22Rv1 (cell line): ENCODE results near the gene CACNA1E.

Source experiments
- H3K27ac ChIP-seq: fragments of 450-650 bp; 2 replicates; pipeline ENCODE4 v1.5.1; 2017
- ZFX ChIP-seq: fragments of 450-650 bp; IDR thresholded peaks from 2 replicates; pipeline ENCODE4 v1.6.1; 2017; ENCODE audit warnings: antibody characterized with exemption, borderline replicate concordance
- TF ChIP-seq, protein P1 (sequence below): fragments of 450-650 bp; IDR thresholded peaks from 2 replicates; pipeline ENCODE4 v1.5.1; 2017; ENCODE audit warnings: mild to moderate bottlenecking

The CACNA1E gene

DNA sequence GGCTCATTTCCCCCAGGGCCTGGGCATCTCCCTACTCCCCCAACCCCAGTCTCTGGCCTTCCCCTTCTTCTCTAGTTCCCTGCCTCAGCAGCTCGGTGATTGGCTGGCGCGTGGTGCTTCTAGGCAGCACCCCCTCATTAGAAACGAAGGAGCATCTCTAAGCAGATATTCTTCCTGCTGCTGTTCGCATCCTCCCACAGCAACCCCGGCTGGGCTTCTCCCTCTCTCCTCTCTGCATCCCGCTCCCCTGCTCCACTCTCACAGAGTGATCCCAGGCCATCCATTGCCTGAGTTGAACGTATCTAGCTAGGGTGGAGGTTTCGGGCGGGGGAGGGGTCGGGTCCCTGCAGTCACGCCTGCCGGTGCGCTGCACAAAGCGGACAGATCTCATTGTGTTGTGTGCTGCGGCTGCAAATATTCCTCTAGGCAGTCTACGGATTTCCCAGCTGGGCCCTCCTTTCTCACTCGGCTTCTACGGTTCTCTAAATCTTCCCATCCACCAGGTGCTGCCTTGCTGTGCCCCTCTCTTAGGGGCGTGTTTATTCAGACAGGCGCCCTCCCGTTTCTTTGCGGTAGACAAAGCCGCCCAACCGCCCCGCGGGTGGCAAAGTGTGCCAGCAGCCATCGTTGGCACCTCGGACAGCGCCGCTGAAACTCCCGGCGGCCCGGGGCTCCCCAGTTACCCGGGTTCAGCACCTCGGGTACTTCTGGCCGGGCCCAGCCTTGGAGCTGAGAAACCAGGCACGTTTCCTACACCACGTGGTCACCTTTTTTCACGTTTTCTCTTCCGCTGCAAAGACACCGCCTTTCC lies 2.2 kb downstream of the CACNA1E start:
- no peak for TF ChIP-seq ZFX
- TF ChIP-seq, protein P1, sequence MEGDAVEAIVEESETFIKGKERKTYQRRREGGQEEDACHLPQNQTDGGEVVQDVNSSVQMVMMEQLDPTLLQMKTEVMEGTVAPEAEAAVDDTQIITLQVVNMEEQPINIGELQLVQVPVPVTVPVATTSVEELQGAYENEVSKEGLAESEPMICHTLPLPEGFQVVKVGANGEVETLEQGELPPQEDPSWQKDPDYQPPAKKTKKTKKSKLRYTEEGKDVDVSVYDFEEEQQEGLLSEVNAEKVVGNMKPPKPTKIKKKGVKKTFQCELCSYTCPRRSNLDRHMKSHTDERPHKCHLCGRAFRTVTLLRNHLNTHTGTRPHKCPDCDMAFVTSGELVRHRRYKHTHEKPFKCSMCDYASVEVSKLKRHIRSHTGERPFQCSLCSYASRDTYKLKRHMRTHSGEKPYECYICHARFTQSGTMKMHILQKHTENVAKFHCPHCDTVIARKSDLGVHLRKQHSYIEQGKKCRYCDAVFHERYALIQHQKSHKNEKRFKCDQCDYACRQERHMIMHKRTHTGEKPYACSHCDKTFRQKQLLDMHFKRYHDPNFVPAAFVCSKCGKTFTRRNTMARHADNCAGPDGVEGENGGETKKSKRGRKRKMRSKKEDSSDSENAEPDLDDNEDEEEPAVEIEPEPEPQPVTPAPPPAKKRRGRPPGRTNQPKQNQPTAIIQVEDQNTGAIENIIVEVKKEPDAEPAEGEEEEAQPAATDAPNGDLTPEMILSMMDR: peak; percentile 15; the same call in 1 of the 2 replicates

DNA sequence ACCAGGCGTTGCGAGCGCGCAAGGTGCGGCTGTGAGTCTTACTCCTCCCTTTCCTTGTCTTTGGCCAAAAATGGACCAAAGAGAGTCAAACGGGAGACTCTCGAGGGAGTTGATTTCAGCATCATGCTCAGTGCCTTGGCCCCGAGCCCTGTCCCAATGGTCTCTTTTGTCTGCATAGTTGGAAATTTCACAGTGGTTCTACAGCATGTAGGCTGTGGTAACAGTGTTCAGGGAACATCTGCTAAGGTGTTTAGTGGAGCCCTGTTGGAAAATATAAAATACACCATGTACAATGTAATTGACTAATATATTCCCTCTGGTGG lies 2.7 kb downstream of the CACNA1E start:
- no peak for TF ChIP-seq ZFX
- TF ChIP-seq, protein P1: no peak; the same call in 1 of the 2 replicates
- H3K27ac ChIP-seq: no peak overlapping the region

More for the DNA sequence above, 2.2 kb downstream of the CACNA1E start:
- H3K27ac ChIP-seq: no peak overlapping the region

- H3K27ac ChIP-seq: no peak overlapping the region
- TF ChIP-seq ZFX: no peak
- TF ChIP-seq, protein P1: no peak
These were observed 5.5 kb downstream of the CACNA1E start for GRCh38 chr1:181488866-181489265.

GRCh38 chr1:181490276-181490675 lies 7.0 kb downstream of the CACNA1E start:
- no peak overlapping the region for H3K27ac ChIP-seq
- TF ChIP-seq ZFX: no peak
- TF ChIP-seq, protein P1: no peak

DNA sequence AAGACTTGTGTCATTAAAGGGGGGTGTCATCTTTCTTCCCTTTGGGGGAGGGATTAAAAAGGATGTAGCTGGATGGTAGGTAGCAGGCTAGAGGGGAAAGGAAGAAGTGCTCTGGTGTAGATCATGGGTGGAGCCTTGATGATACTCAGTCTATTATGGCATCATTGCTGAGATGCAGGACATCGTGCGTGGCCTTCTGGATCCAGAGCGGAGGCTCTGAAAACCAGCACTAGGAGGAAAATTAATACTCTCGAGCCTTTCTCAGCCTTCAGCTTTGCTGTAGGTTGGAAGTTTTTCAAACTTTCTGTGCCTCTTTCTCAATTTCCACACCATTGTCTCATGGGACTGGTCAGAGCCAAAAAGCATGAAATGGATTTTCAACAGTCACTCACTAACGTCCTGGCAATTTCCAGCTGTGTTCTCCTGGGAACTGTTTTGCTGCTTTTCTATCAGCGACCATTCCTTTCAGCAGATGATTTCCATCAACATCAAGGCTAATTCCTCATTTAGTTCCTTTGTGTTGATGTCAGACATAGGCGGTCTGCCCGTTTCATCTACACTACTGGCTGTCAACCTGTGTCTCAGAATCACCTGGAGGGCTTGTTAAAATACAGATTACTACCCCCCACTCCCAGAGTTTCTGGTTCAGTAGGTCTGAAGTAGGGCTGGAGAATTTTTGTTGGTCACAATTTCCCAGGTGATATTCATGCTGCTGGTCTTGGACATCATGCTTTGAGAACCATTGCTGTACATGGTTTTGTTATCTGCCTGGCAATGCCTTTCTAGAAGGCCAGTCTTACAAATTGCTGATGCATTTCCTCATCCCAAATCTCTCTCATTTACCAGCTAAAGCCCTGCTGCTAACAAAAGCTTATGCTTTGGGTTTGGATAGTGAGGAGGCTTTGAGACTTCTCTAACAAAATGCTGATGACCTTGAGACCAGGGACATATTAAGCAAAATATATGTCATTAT lies 7.7 kb downstream of the CACNA1E start:
- no peak for TF ChIP-seq ZFX
- no peak overlapping the region for H3K27ac ChIP-seq

DNA sequence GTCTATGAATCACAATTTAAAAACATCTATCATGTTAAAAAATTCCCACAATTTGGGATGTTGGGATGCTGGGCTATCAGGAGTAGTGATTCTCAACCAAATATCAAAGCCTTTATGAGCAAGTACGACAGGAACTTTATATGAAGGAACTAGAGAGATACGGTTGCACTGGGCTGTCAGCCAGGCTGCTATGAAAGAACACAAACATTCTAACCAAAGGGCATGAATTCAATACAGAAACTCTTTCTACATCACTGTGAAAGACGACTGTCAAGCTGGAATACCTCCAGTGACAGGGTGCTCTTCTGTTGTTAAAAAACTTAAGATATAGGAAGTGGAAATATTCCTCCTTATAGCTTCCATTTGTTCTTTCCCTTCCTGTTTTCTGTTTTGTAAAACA lies 9.8 kb downstream of the CACNA1E start:
- TF ChIP-seq, protein P1: no peak
- H3K27ac ChIP-seq: no peak overlapping the region

GRCh38 chr1:181493885-181494284 lies 10.6 kb downstream of the CACNA1E start:
- H3K27ac ChIP-seq: no peak overlapping the region
- TF ChIP-seq ZFX: no peak
- TF ChIP-seq, protein P1: no peak
